Keratinocyte (primary cell): ENCODE measurements around the gene DAGLA.

ENCODE experiments used
- CTCF ChIP-seq, 3 experiments: IDR thresholded peaks in 1 of 3; conservative IDR thresholded peaks in 1 of 3; optimal IDR thresholded peaks in 1 of 3; 2 replicates in 2 of 3; 3 replicates in 1 of 3; pipeline versions ENCODE3 to v1.5.1; 2011; ENCODE audit warnings: low read length in 3 of 3, mild to moderate bottlenecking in 3 of 3, moderate library complexity in 2 of 3, control low read depth in 1 of 3, inconsistent platforms in 1 of 3; ENCODE audit not compliant: insufficient read depth in 2 of 3; ENCODE audit errors: extremely low read depth in 1 of 3
- EZH2 ChIP-seq: IDR thresholded peaks from one replicate; pipeline ENCODE4 v1.6.1; 2012; ENCODE audit warnings: inconsistent platforms, mild to moderate bottlenecking, low read length, moderate library complexity

DNA sequence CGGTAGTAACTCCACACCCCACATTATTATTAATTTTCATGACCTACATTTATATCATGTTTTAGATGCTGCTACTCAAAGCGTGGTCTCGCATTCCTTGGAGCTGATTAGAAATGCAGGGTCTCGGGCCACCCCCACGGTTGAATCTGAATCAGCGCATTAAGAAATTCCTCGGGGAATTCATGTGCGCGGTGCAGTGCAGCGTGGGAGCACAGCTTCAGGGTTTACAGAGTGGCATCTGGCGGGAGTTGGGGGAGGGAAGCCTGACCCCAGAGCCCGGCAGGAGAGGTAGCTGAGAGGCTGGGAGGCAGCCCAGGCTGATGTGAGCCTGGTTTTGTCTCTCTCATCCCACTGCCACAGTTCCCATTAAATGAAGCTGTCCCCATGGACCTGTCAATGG is 48.1 kb upstream of the DAGLA start:
- no peak for TF ChIP-seq CTCF (optimal IDR thresholded peaks at IDR 0.05 in 1 of 3, IDR thresholded peaks at IDR 0.05 in 1 of 3, conservative IDR thresholded peaks at IDR 0.05 in 1 of 3; ENCODE audit: extremely low read depth in 1 of 3, insufficient read depth in 2 of 3, low read length in 3 of 3)
- no peak for TF ChIP-seq EZH2
